GM18511 (cell line): ENCODE measurements around the gene S100A6.
"Not testable (repeated sequence)": the region's sequence is repeated elsewhere in the genome, so short reads cannot be mapped to it uniquely, and the experiment has no call there.

ENCODE experiments used
- ATAC-seq: cut with Tn5 transposase; IDR thresholded peaks from one replicate; pipeline ENCODE4 v1.9.1; 2021; ENCODE audit warnings: mild to moderate bottlenecking, moderate library complexity; ENCODE audit not compliant: unreplicated experiment

Gene S100A6

GRCh38 chr1:153565529-153566374 lies 30.0 kb upstream of the S100A6 start, which contains the start of gene S100A2:
TSS of gene S100A2 (minus strand) at chr1:153565844. CDS start at chr1:153563877, 1,967 bp downstream.
- ATAC-seq: peak; percentile 72

GRCh38 chr1:153563991-153564390 lies 28.2 kb upstream of the S100A6 start:
- ATAC-seq: no peak

GRCh38 chr1:153563483-153563901 lies 27.7 kb upstream of the S100A6 start:
- ATAC-seq: no peak

GRCh38 chr1:153562021-153562420 lies 26.2 kb upstream of the S100A6 start:
- ATAC-seq: not testable (repeated sequence)

GRCh38 chr1:153561466-153561985 lies 25.7 kb upstream of the S100A6 start:
- ATAC-seq: no peak

- ATAC-seq: no peak
Measured at GRCh38 chr1:153560771-153561465, 25.1 kb upstream of the S100A6 start.

GRCh38 chr1:153560241-153560640 lies 24.4 kb upstream of the S100A6 start:
- ATAC-seq: no peak

GRCh38 chr1:153557877-153558276 lies 22.1 kb upstream of the S100A6 start:
- no peak for ATAC-seq

GRCh38 chr1:153556348-153556747 lies 20.6 kb upstream of the S100A6 start:
- ATAC-seq: no peak

GRCh38 chr1:153553830-153554541 lies 18.2 kb upstream of the S100A6 start:
- no peak for ATAC-seq

- no peak for ATAC-seq
Measured at GRCh38 chr1:153553096-153553495, 17.3 kb upstream of the S100A6 start.

GRCh38 chr1:153552335-153552734 lies 16.5 kb upstream of the S100A6 start:
- ATAC-seq: no peak

- no peak for ATAC-seq
Measured at GRCh38 chr1:153550827-153551500, 15.2 kb upstream of the S100A6 start.

- no peak for ATAC-seq
Measured at GRCh38 chr1:153550398-153550758, 14.6 kb upstream of the S100A6 start.

- ATAC-seq: no peak
Measured at GRCh38 chr1:153549741-153550397, 14.1 kb upstream of the S100A6 start.

- ATAC-seq: no peak
Measured at GRCh38 chr1:153548722-153549688, 13.2 kb upstream of the S100A6 start, which contains the start of gene S100A3. TSS of gene S100A3 (minus strand) at chr1:153549258. CDS start at chr1:153548485, 773 bp downstream.

GRCh38 chr1:153547560-153548551 lies 12.1 kb upstream of the S100A6 start:
- no peak for ATAC-seq
